Measurements from ENCODE around the gene DMXL2. TPM values are rescaled to one million over a fixed set of nuclear protein-coding genes. Genes with fewer than 3 reads are reported as not detected.

Gene DMXL2
- total RNA-seq, 1 experiment from 2014 or later = 31.2 TPM

DNA sequence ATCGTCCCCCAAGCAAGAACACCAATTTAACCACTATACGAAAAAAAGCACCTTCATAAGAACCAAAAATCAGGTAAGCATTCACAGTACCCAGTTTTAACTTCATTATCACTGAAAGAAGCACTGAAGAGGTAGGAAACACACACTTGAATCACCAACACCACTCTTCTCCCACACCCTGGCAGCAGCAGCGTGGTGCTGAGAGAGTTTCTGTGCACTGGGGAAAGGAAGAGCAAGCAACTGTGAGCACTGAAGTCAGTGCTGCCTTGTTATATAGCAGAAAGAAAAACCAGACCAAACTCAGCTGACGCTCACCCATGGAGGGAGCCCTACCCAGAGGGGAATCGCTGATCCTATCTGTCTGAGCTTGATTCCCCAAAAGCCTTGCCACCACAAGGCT, 98.2 kb downstream of the DMXL2 start:
- Histone ChIP-seq H3K9me3 (replicated peaks) (no peaks in the 10 kb centered on the region), H3K36me3 (no peaks in the 10 kb centered on the region), H3K27ac (no peak overlapping the region), H3K4me3 (no peak overlapping the region), H3K27me3 (replicated peaks) (no peaks in the 10 kb centered on the region), H3K4me1 (replicated peaks) (no peaks in the 10 kb centered on the region)
- DNase-seq (ENCODE audit: low read depth in 1 of 2, low spot score in 2 of 2) = no peak

GRCh38 chr15:51516291-51516690, 106.3 kb downstream of the DMXL2 start:
- Histone ChIP-seq H3K27me3 (replicated peaks) (no peaks in the 10 kb centered on the region), H3K27ac (no peak overlapping the region), H3K4me1 (replicated peaks) (no peaks in the 10 kb centered on the region), H3K9me3 (replicated peaks) (no peaks in the 10 kb centered on the region), H3K36me3 (no peaks in the 10 kb centered on the region; the same call in 1 of the 2 replicates), H3K4me3 (no peak overlapping the region)
- DNase-seq (ENCODE audit: low read depth in 1 of 2, low spot score in 2 of 2) = no peak

DNA sequence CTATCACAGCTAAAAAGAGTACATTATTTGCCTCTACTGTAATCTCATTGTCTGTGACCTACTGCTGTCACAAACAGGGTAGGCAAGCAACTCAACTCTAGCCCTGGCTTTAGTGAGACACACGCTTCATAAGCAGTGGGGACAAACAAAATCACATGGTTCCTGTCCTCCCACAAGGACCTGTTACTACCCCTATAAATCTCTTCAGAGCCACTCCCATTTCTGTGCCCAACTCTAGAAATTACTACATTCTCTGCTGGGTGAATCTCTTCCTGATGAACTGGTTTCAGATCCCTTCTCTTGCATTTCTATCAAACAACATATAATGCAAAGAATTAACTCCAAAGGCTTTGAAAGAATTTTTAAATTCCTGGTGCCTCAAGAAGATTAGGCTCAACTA, 117.3 kb downstream of the DMXL2 start:
- H3K36me3 ChIP-seq = no peaks in the 10 kb centered on the region
- no peaks in the 10 kb centered on the region for H3K27me3 ChIP-seq (replicated peaks)
- no peak overlapping the region for H3K27ac ChIP-seq
- H3K4me3 ChIP-seq = no peak overlapping the region
- no peaks in the 10 kb centered on the region for H3K4me1 ChIP-seq (replicated peaks)
- no peaks in the 10 kb centered on the region for H3K9me3 ChIP-seq (replicated peaks)
- DNase-seq (ENCODE audit: low read depth in 1 of 2, low spot score in 2 of 2) = no peak

DNA sequence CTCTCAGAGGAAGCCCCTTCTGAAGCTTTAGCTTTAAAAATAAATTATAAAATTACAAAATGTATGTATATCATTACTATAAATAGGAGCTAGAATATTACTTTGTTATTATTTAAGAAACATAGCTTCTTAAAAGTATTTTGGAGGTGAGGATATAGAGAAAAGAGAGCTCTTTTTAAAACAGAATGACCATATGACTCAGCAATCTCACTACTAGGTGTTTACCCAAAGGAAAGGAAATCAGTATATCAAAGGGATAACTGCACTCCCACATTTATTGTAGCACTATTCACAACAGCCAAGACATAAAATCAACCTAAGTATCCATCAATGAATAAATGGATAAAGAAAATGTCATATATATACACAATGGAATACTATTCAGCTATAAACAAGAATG, 119.6 kb downstream of the DMXL2 start:
- Histone ChIP-seq H3K27ac (no peak overlapping the region), H3K4me3 (no peak overlapping the region), H3K36me3 (peaks cover 5% of the 10 kb centered on the region; the same call in 1 of the 2 replicates), H3K9me3 (replicated peaks) (no peaks in the 10 kb centered on the region), H3K4me1 (replicated peaks) (no peaks in the 10 kb centered on the region), H3K27me3 (replicated peaks) (no peaks in the 10 kb centered on the region)
- no peak for DNase-seq (ENCODE audit: low read depth in 1 of 2, low spot score in 2 of 2)

- no peaks in the 10 kb centered on the region for H3K9me3 ChIP-seq (replicated peaks)
- H3K27me3 ChIP-seq (replicated peaks) = no peaks in the 10 kb centered on the region
- no peak overlapping the region for H3K4me3 ChIP-seq
- H3K27ac ChIP-seq = no peak overlapping the region
- DNase-seq (ENCODE audit: low read depth in 1 of 2, low spot score in 2 of 2) = peak in 1 of 2 experiments; percentile 26
- peaks cover 5% of the 10 kb centered on the region; the same call in 1 of the 2 replicates for H3K36me3 ChIP-seq
- H3K4me1 ChIP-seq (replicated peaks) = peaks cover 5% of the 10 kb centered on the region
These were observed 123.1 kb downstream of the DMXL2 start for GRCh38 chr15:51499379-51499976.

- Histone ChIP-seq H3K27me3 (replicated peaks) (no peaks in the 10 kb centered on the region), H3K4me3 (no peak overlapping the region), H3K4me1 (replicated peaks) (peaks cover 16% of the 10 kb centered on the region), H3K9me3 (replicated peaks) (no peaks in the 10 kb centered on the region), H3K36me3 (peaks cover 5% of the 10 kb centered on the region; the same call in 1 of the 2 replicates), H3K27ac (no peak overlapping the region)
- DNase-seq (ENCODE audit: low read depth in 1 of 2, low spot score in 2 of 2) = no peak
These were observed 124.8 kb downstream of the DMXL2 start for GRCh38 chr15:51497806-51498205.

GRCh38 chr15:51496246-51496645, 126.3 kb downstream of the DMXL2 start:
- peaks cover 16% of the 10 kb centered on the region for H3K4me1 ChIP-seq (replicated peaks)
- peaks cover 5% of the 10 kb centered on the region; the same call in 1 of the 2 replicates for H3K36me3 ChIP-seq
- DNase-seq (ENCODE audit: low read depth in 1 of 2, low spot score in 2 of 2) = no peak

GRCh38 chr15:51494411-51495314, 127.9 kb downstream of the DMXL2 start:
- Histone ChIP-seq H3K4me1 (replicated peaks) (peaks cover 16% of the 10 kb centered on the region), H3K36me3 (peaks cover 5% of the 10 kb centered on the region; the same call in 1 of the 2 replicates), H3K27me3 (replicated peaks) (no peaks in the 10 kb centered on the region), H3K4me3 (no peak overlapping the region), H3K27ac (no peak overlapping the region), H3K9me3 (replicated peaks) (no peaks in the 10 kb centered on the region)
- peak in 1 of 2 experiments; percentile 20 for DNase-seq (ENCODE audit: low read depth in 1 of 2, low spot score in 2 of 2)

More at GRCh38 chr15:51496246-51496645, 126.3 kb downstream of the DMXL2 start:
- Histone ChIP-seq H3K4me3 (no peak overlapping the region), H3K9me3 (replicated peaks) (no peaks in the 10 kb centered on the region), H3K27me3 (replicated peaks) (no peaks in the 10 kb centered on the region), H3K27ac (no peak overlapping the region)

DNA sequence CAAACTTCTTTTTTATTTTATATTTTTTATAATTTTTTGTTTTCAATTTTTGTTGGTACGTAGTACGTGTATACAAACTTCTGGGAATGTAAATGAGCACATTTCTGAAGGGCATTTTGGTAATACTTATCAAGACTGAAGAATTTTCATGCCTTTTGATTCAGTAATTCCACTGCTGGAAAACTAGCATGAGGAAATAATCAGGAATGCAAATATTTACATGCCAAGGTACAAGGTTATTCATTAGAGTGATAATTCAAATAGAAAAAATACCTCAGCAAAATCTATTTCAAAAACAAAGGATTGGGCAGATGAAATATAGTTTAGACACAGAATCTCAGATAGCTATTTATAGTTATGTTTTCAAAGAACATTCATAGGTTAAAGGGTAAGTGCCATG, 128.7 kb downstream of the DMXL2 start:
- no peaks in the 10 kb centered on the region for H3K9me3 ChIP-seq (replicated peaks)
- H3K27me3 ChIP-seq (replicated peaks) = no peaks in the 10 kb centered on the region
- peak in 1 of 2 experiments; percentile 44 for DNase-seq (ENCODE audit: low read depth in 1 of 2, low spot score in 2 of 2)
- H3K4me1 ChIP-seq (replicated peaks) = peaks cover 16% of the 10 kb centered on the region
- H3K27ac ChIP-seq = peak overlapping the region; percentile 33
- no peak overlapping the region for H3K4me3 ChIP-seq
- no peaks in the 10 kb centered on the region for H3K36me3 ChIP-seq

DNA sequence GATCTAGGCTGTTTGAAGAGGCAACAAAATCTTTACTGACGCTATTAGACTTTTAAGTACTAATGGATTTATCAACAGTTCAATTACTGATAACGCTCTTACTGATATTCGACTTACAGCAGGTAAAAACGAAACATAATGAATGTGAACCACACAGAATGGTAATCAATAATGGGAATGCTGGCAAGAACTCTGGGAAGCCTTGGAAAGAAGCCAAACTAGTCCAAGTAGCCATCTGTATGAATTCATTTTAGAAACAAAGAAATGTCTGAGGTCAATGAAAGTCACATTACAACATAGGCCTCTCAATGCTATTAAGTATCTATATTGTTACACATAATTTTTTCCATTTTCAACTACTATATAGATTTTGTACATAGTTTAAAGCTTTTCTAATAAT, 130.0 kb downstream of the DMXL2 start:
- Histone ChIP-seq H3K4me3 (no peak overlapping the region), H3K9me3 (replicated peaks) (no peaks in the 10 kb centered on the region), H3K27me3 (replicated peaks) (no peaks in the 10 kb centered on the region), H3K4me1 (replicated peaks) (peaks cover 16% of the 10 kb centered on the region), H3K27ac (no peak overlapping the region), H3K36me3 (peaks cover 10% of the 10 kb centered on the region; the same call in 1 of the 2 replicates)
- DNase-seq (ENCODE audit: low read depth in 1 of 2, low spot score in 2 of 2) = no peak

- Histone ChIP-seq H3K27me3 (replicated peaks) (no peaks in the 10 kb centered on the region), H3K27ac (no peak overlapping the region), H3K36me3 (peaks cover 13% of the 10 kb centered on the region; the same call in 1 of the 2 replicates), H3K4me3 (no peak overlapping the region), H3K9me3 (replicated peaks) (no peaks in the 10 kb centered on the region), H3K4me1 (replicated peaks) (peaks cover 16% of the 10 kb centered on the region)
- DNase-seq (ENCODE audit: low read depth in 1 of 2, low spot score in 2 of 2) = no peak
These were observed 130.6 kb downstream of the DMXL2 start for GRCh38 chr15:51491941-51492340.

- H3K4me3 ChIP-seq = no peak overlapping the region
- H3K27ac ChIP-seq = no peak overlapping the region
- H3K4me1 ChIP-seq (replicated peaks) = no peaks in the 10 kb centered on the region
- no peak for DNase-seq (ENCODE audit: low read depth in 1 of 2, low spot score in 2 of 2)
- H3K36me3 ChIP-seq = peaks cover 22% of the 10 kb centered on the region
- H3K27me3 ChIP-seq (replicated peaks) = no peaks in the 10 kb centered on the region
- H3K9me3 ChIP-seq (replicated peaks) = no peaks in the 10 kb centered on the region; the same call in 1 of the 2 replicates
These were observed 137.8 kb downstream of the DMXL2 start for GRCh38 chr15:51484781-51485180.

- Histone ChIP-seq H3K4me3 (no peak overlapping the region), H3K27ac (no peak overlapping the region), H3K9me3 (replicated peaks) (no peaks in the 10 kb centered on the region; the same call in 1 of the 2 replicates), H3K27me3 (replicated peaks) (no peaks in the 10 kb centered on the region), H3K36me3 (peaks cover 22% of the 10 kb centered on the region), H3K4me1 (replicated peaks) (no peaks in the 10 kb centered on the region)
- no peak for DNase-seq (ENCODE audit: low read depth in 1 of 2, low spot score in 2 of 2)
These were observed 138.6 kb downstream of the DMXL2 start for GRCh38 chr15:51483985-51484384.

- DNase-seq (ENCODE audit: low read depth in 1 of 2, low spot score in 2 of 2) = no peak
- no peak overlapping the region for H3K4me3 ChIP-seq
- H3K9me3 ChIP-seq (replicated peaks) = no peaks in the 10 kb centered on the region; the same call in 1 of the 2 replicates
- no peaks in the 10 kb centered on the region for H3K27me3 ChIP-seq (replicated peaks)
- peaks cover 22% of the 10 kb centered on the region for H3K36me3 ChIP-seq
- no peak overlapping the region for H3K27ac ChIP-seq
- no peaks in the 10 kb centered on the region for H3K4me1 ChIP-seq (replicated peaks)
These were observed 139.1 kb downstream of the DMXL2 start for GRCh38 chr15:51483520-51483919.

Data from SJSA1 (cell line).